Activated CD8-positive, alpha-beta memory T cell treated with anti-CD3 and anti-CD28 coated beads for 48 hours (primary cell): ENCODE measurements around the gene GRK4.
"Not testable (repeated sequence)": the region's sequence is repeated elsewhere in the genome, so short reads cannot be mapped to it uniquely, and the experiment has no call there.

Experiments
- DNase-seq, 3 experiments: peaks; one replicate each; pipeline ENCODE4 v3.0.0-alpha.2; 2020; ENCODE audit warnings: low read depth in 2 of 3, low spot score in 2 of 3

The GRK4 gene

DNA sequence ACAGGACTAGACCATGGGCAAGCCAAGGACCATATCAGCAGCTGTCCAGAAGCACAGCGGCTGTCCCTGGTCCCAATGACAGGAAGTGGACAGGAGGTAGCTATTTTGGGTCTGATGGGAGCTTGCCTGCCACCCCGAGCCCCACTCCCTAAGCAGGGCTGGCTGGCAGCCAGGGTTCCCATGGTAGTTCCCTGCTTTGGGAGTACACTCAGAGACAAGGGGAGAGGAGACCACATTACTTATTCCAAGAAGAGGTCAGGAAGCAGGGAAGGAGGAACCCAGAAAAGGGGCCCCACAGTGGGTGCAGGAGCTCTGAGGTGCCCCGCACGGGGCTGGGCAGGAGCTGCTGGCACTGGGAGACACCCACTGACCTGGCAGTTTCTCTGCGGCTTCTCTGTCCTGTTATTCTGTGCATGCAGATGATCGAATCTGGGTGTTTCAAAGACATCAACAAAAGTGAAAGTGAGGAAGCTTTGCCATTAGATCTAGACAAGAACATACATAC lies 74.6 kb downstream of the GRK4 start:
- DNase-seq, result no peak

- no peak for DNase-seq
Measured at GRCh38 chr4:3039706-3040366, 76.5 kb downstream of the GRK4 start.

GRCh38 chr4:3040452-3041191 lies 77.3 kb downstream of the GRK4 start:
- DNase-seq, result no peak

DNA sequence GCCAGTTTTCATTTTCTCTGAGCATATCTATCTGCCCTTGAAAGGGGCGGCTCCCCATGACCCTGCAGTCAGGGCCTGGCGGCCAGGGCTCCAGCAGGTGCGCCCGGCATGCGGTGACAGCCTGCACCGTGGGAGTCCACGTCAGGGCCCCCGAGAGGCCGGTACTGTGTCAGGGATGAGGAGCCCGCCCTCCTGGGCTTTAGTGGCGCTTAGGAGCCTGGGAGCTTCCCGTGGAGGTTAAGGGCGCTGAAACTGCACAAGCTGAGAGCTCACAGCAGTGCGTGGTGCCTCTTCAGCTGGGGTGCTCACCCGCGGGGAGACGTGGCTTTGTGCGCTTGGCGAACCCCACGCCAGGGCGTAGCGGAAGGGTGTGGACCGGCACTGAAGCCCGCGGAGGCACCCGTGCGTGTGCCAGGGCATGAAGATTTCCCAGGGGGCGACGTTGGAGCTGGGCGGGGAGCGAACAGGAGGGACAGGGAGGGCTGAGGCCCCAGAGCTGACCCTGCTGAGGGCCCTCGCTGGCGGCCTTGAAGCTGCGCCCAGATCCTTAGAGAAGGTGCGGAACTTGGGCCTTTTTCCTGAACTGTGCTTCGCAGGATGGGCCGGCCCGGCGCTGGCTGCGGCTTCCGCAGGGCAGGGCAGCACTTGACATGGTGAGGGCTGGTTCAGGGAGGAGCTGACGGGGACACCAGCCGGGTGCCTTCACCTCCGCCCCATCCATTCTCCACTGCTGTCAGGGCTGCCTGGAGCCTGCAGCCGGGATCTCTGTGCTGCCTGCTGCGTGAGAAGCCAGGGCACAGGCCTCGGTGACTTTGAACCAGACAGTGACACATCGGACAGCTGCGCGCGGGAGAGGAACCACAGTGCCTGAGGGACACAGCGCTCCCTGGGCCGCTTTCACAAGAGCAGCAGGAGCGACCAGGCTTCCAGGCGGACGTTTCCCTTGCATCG lies 78.1 kb downstream of the GRK4 start:
- peak in 2 of 3 experiments; percentile 11 to 15 for DNase-seq

DNA sequence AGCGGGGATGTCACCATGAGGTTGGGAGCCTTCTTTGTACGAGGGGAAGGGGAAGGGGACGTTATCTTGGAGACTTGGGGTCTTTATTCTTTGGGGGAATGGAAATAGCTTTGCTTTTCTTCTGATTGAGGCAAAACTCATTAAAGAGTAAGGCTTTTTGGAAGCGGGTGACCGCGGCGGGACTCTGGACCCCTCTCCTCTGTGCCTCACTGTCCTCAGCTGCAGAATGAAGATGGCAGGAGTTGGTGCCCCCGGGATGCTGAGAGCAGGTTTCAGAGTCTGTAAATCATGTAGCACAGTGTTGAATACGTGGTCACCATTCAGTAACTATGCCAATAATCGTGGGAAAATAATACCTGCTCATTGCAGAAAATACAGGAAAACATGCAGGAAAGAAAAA lies 78.9 kb downstream of the GRK4 start:
- DNase-seq, result no peak

GRCh38 chr4:3043282-3044020 lies 80.1 kb downstream of the GRK4 start:
- no peak for DNase-seq

DNA sequence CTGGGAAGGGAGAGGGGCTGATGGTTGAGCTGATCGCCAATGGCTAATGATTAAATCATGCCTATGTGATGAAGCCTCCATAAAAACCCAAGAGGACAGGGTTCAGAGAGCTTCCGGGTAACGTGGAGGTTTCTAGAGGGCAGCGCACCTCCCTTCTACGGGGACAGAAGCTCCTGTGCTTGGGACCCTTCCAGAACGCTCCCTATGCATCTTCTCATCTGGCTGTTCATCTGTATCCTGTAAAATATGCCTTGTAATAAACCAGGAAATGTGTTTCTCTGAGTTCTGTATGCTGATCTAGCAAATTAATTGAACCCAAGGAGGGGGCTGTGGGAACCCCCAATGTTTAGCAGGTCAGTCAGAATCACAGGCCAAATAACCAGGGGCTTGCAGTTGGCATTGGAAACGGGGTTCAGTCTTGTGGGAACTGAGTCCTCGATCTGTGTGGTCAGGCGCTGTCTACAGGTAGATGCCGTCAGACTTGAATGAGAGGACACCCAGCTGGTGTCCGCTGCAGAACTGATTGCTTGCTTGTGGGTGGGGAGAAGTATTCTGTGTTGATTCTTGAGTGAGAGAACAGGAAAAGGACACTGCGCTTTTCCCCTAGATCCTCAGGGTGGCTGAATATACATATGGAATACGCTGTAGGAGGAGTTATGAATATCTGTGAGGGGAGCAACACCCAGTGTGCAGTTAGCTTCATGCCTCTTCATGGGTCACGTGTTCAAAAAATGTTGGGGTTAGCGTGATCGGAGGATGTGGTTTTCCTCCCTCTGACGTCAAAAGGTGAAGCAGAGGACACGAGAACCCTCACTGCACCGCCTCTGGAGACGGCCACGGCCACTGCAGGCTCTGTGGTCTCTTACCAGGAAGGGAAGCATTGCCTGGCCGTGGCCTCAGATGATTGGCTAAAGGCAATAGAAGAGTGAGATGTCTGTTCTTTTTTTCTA lies 81.8 kb downstream of the GRK4 start:
- peak in 2 of 3 experiments; percentile 33 to 39 for DNase-seq

GRCh38 chr4:3046162-3046561 lies 82.8 kb downstream of the GRK4 start:
- no peak for DNase-seq

DNA sequence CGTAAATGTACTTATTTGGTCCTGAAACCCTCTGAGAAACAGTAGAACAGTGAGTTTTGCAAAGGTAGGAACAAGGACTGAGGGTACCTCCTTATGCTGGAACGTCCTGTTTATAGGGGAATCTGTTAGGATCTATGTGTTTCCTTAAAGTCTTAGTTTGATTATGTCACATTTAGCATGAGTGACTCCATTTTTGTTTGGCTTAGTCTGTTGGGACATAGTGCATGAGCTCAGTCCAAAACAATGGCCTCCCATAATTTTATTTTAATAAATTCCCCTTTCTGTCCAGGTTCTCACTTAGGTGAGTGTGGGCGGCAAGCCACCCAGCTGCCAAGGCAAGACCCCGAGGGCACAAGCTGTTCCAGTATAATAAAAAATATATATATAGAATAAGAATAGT lies 83.3 kb downstream of the GRK4 start:
- no peak for DNase-seq

GRCh38 chr4:3047464-3048286 lies 84.3 kb downstream of the GRK4 start:
- peak; percentile 24 to 65 (median 47) for DNase-seq

GRCh38 chr4:3051141-3051897 lies 87.9 kb downstream of the GRK4 start:
- DNase-seq, result not testable (repeated sequence)

- DNase-seq, result no peak
Measured at GRCh38 chr4:3054169-3054759, 90.9 kb downstream of the GRK4 start.

DNA sequence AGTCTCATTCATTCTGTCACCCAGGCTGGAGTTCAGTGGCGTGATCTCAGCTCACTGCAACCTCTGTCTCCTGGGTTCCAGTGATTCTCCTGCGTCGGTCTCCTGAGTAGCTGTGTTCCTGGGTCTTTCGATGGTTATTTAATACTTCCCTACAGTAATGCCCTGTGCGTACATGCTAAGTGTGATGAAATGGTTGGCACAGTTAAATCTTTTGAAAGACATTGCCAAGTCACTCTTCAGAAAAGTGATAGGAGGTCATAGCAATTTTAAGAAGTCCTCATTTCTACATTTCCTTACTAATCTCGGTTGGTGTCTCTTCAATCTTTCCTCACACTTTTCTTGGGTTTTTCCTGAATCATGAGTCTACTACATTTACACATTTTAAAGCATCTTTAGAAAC lies 96.6 kb downstream of the GRK4 start:
- no peak for DNase-seq

DNA sequence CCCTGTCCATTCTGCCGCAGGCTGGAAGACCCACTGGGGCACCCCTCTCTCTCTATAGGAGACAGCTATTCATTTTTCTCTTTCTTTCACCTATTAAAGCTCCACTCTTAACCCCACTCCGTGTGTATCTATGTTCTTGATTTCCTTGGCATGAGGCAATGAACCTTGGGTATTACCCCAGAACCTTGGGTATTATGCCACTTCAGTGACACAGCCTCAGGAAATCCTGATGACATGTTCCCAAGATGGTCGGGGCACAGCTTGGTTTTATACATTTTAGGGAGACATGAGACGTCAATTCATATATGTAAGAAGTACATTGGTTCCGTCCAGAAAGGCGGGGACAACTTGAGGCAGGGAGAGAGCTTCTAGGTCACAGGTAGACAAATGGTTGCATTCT lies 97.6 kb downstream of the GRK4 start:
- DNase-seq, result no peak

GRCh38 chr4:3062471-3062870 lies 99.1 kb downstream of the GRK4 start:
- DNase-seq, result no peak

DNA sequence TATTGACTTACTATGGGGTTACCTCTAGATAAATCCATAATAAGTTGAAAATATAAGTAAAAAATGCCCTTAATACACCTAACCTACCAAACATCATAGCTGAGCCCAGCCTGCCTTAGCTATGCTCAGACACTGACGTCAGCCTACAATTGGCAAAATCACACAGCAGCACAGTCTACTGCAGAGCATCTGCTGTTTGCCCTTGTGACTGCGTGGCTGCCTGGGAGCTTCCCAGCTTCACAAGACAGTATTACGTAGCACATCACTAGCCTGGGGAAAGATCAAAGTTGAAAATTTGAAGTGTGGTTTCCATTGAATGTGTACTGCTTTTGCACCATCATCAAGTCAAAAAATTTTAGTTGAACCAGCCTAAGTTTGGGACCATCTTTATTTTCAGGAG lies 102.2 kb downstream of the GRK4 start:
- no peak for DNase-seq

GRCh38 chr4:3066836-3067400 lies 103.5 kb downstream of the GRK4 start:
- DNase-seq, result no peak
